ENCODE measurements around the gene DOCK4. TPM values are rescaled to one million over a fixed set of nuclear protein-coding genes. Genes with fewer than 3 reads are reported as not detected.

The DOCK4 gene
- total RNA-seq, 4 donors from 2014 or later, result 8.2 to 9.0 (median 8.6) TPM

GRCh38 chr7:111802194-111802772 lies 403.9 kb downstream of the DOCK4 start:
- no peak for DNase-seq (ENCODE audit: low spot score in 2 of 2)
- no peak for TF ChIP-seq POLR2A (IDR thresholded peaks at IDR 0.05)
- TF ChIP-seq CTCF (IDR thresholded peaks at IDR 0.05), result no peak
- WGBS, 2 donors, result 73 to 82% methylated on average over 3 of the region's 3 CpGs
- no peak overlapping the region for H3K4me3 ChIP-seq (ENCODE audit: low read depth, poor library complexity, severe bottlenecking)
- intact Hi-C loops (cut with DNase I; ENCODE audit: low total_unique reads), result no loop called here

- no peak for TF ChIP-seq POLR2A (IDR thresholded peaks at IDR 0.05)
- intact Hi-C loops (cut with DNase I; ENCODE audit: low total_unique reads), result no loop called here
- no peak for DNase-seq (ENCODE audit: low spot score in 2 of 2)
- WGBS, 2 donors, result 82 to 83% methylated on average over 4 of the region's 4 CpGs
- no peak overlapping the region for H3K4me3 ChIP-seq (ENCODE audit: low read depth, poor library complexity, severe bottlenecking)
These were observed 404.9 kb downstream of the DOCK4 start for GRCh38 chr7:111801277-111801676.

GRCh38 chr7:111796671-111797070 lies 409.5 kb downstream of the DOCK4 start:
- intact Hi-C loops (cut with DNase I; ENCODE audit: low total_unique reads), result no loop called here

GRCh38 chr7:111789870-111790269 lies 416.3 kb downstream of the DOCK4 start:
- TF ChIP-seq CTCF (IDR thresholded peaks at IDR 0.05), result no peak
- no peak for TF ChIP-seq POLR2A (IDR thresholded peaks at IDR 0.05)
- intact Hi-C loops (cut with DNase I; ENCODE audit: low total_unique reads), result no loop called here
- H3K4me3 ChIP-seq (ENCODE audit: low read depth, poor library complexity, severe bottlenecking), result no peak overlapping the region
- DNase-seq (ENCODE audit: low spot score in 2 of 2), result no peak

More at GRCh38 chr7:111796671-111797070, 409.5 kb downstream of the DOCK4 start:
- no peak overlapping the region for H3K4me3 ChIP-seq (ENCODE audit: low read depth, poor library complexity, severe bottlenecking)
- no peak for TF ChIP-seq CTCF (IDR thresholded peaks at IDR 0.05)
- no peak for TF ChIP-seq POLR2A (IDR thresholded peaks at IDR 0.05)
- DNase-seq (ENCODE audit: low spot score in 2 of 2), result no peak
- 83% methylated on average over 7 of the region's 7 CpGs for WGBS, 2 donors

GRCh38 chr7:111789048-111789320 lies 417.2 kb downstream of the DOCK4 start:
- DNase-seq (ENCODE audit: low spot score in 2 of 2), result no peak
- intact Hi-C loops (cut with DNase I; ENCODE audit: low total_unique reads), result no loop called here
- TF ChIP-seq POLR2A (IDR thresholded peaks at IDR 0.05) (no peak), CTCF (IDR thresholded peaks at IDR 0.05) (no peak)
- no peak overlapping the region for H3K4me3 ChIP-seq (ENCODE audit: low read depth, poor library complexity, severe bottlenecking)
- WGBS, 2 donors, result 66 to 75% methylated on average over 1 of the region's 1 CpG

- H3K4me3 ChIP-seq (ENCODE audit: low read depth, poor library complexity, severe bottlenecking), result no peak overlapping the region
- TF ChIP-seq POLR2A (IDR thresholded peaks at IDR 0.05) (no peak), CTCF (IDR thresholded peaks at IDR 0.05) (no peak)
- intact Hi-C loops (cut with DNase I; ENCODE audit: low total_unique reads), result no loop called here
- no peak for DNase-seq (ENCODE audit: low spot score in 2 of 2)
- 58 to 62% methylated on average over 9 of the region's 9 CpGs for WGBS, 2 donors
These were observed 417.7 kb downstream of the DOCK4 start for GRCh38 chr7:111788286-111789047.
